ENCODE measurements around the gene TMEM9. TPM values are rescaled to one million over a fixed set of nuclear protein-coding genes. Genes with fewer than 3 reads are reported as not detected.

The TMEM9 gene
- total and polyA plus RNA-seq, 2 donors (not counting 3 experiments of a cell fraction or from before 2014, with no cell fraction given), result 39.3 to 96.1 TPM

DNA sequence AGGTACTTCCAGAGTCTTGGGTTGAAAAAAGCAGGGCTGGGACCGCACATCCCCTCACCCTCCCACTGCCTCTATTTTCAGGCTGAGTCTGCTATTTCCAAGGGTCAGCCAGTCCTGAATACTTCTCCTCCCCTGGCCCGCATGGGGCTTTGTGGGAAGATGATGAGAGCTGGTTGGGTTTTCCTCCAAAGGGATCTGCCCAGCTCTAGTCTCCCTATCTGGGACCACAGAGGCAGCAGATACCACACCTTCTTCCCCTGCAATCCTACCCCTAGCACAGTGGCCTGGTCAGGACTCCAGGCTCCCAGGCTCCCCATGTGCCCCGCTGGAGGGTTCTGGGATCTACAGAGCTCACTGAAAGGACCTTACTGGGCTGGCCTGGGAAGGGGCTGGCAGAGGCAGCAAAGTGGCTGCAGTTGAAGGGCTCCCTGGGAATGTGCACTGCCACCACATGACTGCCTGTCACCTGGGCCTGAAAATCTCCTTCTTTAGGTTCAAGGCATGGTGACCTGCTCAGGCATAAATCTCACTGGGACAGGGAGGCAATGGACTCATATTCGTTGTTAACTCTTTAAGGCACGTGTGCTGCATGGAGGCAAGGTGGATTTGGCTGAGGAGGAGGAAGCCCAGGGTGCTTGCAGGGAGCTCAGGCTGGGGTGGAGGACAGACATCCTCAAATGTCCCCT lies 55.1 kb downstream of the TMEM9 start:
- BruUV-seq (replicated peaks), result no TSS peak

More for the DNA sequence above, 55.1 kb downstream of the TMEM9 start:
- dilution Hi-C loops (cut with MboI; ENCODE audit: extremely low pct_ligation_motif_present, low sequenced_read_pairs) (no loop called here), intact Hi-C loops (cut with micrococcal nuclease) (no loop called here)
- Histone ChIP-seq H3K27ac (ENCODE audit: insufficient read depth, low read depth, low read length) (no peak overlapping the region), H3K9ac (replicated peaks; ENCODE audit: extremely low read depth, insufficient read depth, low read length) (no peak overlapping the region), H3K4me2 (ENCODE audit: insufficient read depth, low read length) (no peak overlapping the region), H3K27me3 (ENCODE audit: control insufficient read depth in 2 of 2, insufficient read depth in 2 of 2, low read length in 2 of 2) (peaks cover 0 to 6% of the 10 kb centered on the region in 2 experiments), H3K4me1 (ENCODE audit: control insufficient read depth, extremely low read depth, insufficient read depth, low read length) (no peaks in the 10 kb centered on the region), H4K20me1 (replicated peaks; ENCODE audit: control insufficient read depth, extremely low read depth, insufficient read depth, low read length) (no peaks in the 10 kb centered on the region), H3K9me1 (replicated peaks; ENCODE audit: control insufficient read depth, extremely low read depth, insufficient read depth, low read length) (no peaks in the 10 kb centered on the region), H3K79me2 (ENCODE audit: control insufficient read depth, insufficient read depth, low read length) (no peaks in the 10 kb centered on the region), H3K4me3 (replicated peaks in 1 of 3; ENCODE audit: insufficient read depth in 1 of 3, low read depth in 1 of 3, low read length in 3 of 3) (no peak overlapping the region), H3K9me3 (replicated peaks; ENCODE audit: control insufficient read depth, insufficient read depth, low read length) (no peaks in the 10 kb centered on the region), H2AFZ (ENCODE audit: low read depth, low read length) (no peak overlapping the region), H3K36me3 (ENCODE audit: control insufficient read depth in 2 of 2, extremely low read depth in 1 of 2, insufficient read depth in 2 of 2, low read length in 2 of 2) (no peaks in the 10 kb centered on the region)
- ChIA-PET CTCF (interaction anchor here (0.9 to 1.9 kb wide), 7 partner anchors 12 to 127 kb away, joined by 3 to 6 read pairs (median 3); no protein-coding TSS in a partner anchor), POLR2A (no interaction called here)
- FAIRE-seq (no peak), DNase-seq (ENCODE audit: low read depth, low spot score) (no peak)
- no peak for TF ChIP-seq GATA2 (IDR thresholded peaks at IDR 0.05; ENCODE audit: insufficient read depth, insufficient read length, low read depth, low read length)
- TF ChIP-seq, protein P1, sequence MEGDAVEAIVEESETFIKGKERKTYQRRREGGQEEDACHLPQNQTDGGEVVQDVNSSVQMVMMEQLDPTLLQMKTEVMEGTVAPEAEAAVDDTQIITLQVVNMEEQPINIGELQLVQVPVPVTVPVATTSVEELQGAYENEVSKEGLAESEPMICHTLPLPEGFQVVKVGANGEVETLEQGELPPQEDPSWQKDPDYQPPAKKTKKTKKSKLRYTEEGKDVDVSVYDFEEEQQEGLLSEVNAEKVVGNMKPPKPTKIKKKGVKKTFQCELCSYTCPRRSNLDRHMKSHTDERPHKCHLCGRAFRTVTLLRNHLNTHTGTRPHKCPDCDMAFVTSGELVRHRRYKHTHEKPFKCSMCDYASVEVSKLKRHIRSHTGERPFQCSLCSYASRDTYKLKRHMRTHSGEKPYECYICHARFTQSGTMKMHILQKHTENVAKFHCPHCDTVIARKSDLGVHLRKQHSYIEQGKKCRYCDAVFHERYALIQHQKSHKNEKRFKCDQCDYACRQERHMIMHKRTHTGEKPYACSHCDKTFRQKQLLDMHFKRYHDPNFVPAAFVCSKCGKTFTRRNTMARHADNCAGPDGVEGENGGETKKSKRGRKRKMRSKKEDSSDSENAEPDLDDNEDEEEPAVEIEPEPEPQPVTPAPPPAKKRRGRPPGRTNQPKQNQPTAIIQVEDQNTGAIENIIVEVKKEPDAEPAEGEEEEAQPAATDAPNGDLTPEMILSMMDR (IDR thresholded peaks at IDR 0.05; ENCODE audit: extremely low read depth in 1 of 2, insufficient read depth in 1 of 2, low read depth in 1 of 2, low read length in 2 of 2), result no peak
- TF ChIP-seq EZH2 (IDR thresholded peaks at IDR 0.05; ENCODE audit: borderline replicate concordance, low read depth, low read length, severe bottlenecking), result no peak
- TF ChIP-seq POLR2A (IDR thresholded peaks at IDR 0.05; ENCODE audit: low read depth, low read length), result no peak
